OCI-LY1 (cell line): Measurements from ENCODE around the gene ATM.

ENCODE experiments used
- EZH2 ChIP-seq: fragments of 200-600 bp; sonication (generic), shearing (Covaris generic); IDR thresholded peaks from 2 replicates; pipeline ENCODE4 v1.8.0; 2017; ENCODE audit warnings: borderline replicate concordance, mixed run types, mild to moderate bottlenecking, antibody characterized with exemption, low read length, moderate library complexity, mixed read lengths
- TF ChIP-seq, protein P1 (sequence below): fragments of 200-600 bp; sonication (generic), shearing (Covaris generic); IDR thresholded peaks from 2 replicates; pipeline ENCODE4 v1.5.1; 2017; ENCODE audit warnings: mild to moderate bottlenecking, antibody characterized with exemption, low read length, moderate library complexity, mixed read lengths

DNA sequence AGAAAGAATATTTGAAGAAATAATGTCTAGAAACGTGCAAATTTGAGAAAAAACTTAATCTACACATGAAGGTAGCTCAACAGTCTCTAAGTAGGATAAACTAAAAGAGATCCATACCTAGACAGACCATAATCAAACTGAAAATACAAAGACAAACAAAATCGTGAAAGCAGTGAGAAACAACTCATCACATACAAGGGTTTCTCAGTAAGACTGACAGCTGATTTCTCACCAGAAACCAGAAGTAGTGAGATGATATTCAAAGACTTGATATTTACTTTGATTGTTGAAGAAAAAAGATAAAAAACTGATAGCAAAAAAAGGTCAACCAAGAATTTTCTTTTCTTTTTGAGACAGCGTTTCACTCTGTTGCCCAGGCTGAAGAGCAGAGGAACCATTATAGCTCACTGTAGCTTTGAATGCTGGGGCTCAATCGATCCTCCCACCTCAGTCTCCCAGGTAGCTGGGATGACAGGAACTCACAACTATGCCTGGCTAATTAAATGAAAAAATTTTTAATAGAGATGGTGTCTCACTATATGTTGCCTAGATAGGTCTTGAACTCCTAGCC, 17.9 kb upstream of the ATM start:
- TF ChIP-seq, protein P1, sequence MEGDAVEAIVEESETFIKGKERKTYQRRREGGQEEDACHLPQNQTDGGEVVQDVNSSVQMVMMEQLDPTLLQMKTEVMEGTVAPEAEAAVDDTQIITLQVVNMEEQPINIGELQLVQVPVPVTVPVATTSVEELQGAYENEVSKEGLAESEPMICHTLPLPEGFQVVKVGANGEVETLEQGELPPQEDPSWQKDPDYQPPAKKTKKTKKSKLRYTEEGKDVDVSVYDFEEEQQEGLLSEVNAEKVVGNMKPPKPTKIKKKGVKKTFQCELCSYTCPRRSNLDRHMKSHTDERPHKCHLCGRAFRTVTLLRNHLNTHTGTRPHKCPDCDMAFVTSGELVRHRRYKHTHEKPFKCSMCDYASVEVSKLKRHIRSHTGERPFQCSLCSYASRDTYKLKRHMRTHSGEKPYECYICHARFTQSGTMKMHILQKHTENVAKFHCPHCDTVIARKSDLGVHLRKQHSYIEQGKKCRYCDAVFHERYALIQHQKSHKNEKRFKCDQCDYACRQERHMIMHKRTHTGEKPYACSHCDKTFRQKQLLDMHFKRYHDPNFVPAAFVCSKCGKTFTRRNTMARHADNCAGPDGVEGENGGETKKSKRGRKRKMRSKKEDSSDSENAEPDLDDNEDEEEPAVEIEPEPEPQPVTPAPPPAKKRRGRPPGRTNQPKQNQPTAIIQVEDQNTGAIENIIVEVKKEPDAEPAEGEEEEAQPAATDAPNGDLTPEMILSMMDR, result no peak
- no peak for TF ChIP-seq EZH2
